Measurements from ENCODE around the gene KHDRBS1.

KHDRBS1 gene, protein sequence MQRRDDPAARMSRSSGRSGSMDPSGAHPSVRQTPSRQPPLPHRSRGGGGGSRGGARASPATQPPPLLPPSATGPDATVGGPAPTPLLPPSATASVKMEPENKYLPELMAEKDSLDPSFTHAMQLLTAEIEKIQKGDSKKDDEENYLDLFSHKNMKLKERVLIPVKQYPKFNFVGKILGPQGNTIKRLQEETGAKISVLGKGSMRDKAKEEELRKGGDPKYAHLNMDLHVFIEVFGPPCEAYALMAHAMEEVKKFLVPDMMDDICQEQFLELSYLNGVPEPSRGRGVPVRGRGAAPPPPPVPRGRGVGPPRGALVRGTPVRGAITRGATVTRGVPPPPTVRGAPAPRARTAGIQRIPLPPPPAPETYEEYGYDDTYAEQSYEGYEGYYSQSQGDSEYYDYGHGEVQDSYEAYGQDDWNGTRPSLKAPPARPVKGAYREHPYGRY

DNA sequence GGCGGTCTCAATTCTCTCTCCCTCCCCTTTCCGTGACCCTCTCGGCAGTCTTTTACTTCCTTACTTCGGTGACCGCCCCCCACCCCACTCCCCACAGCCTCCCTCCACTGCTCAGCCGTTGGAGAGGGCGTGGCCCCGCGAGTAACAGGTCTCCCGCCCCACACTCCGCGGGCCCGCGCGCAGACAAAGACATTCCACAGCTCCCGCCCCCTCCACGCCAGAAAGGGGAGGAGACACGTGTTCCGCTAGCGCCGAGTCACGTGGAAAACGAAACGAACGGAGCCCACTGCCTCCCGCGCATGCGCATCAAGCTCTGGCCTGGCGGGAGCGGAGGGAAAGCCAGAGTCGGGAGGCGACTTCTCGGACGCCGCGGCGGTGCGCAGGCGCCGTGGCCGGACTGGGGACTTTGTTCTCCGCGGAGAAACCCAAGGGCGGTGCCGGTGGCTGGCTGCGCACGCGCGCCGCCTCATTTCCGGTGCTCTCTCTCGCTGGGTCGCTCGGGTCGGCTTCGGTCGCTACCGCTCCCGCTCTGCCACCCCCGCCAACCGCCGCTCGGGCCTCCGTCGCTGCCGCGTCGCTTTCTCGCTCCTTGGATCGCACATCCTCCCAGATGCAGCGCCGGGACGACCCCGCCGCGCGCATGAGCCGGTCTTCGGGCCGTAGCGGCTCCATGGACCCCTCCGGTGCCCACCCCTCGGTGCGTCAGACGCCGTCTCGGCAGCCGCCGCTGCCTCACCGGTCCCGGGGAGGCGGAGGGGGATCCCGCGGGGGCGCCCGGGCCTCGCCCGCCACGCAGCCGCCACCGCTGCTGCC is at the start of gene KHDRBS1:
TSS of gene KHDRBS1 (plus strand) at position 483 of the 813 bp plus-strand sequence. CDS start at position 611, 128 bp downstream.
- Histone ChIP-seq H3K9me3 (ENCODE audit: control insufficient read depth, insufficient read depth, low read length) (no peaks in the 10 kb centered on the region), H3K36me3 (ENCODE audit: control insufficient read depth, insufficient read depth, low read length) (peaks cover 13% of the 10 kb centered on the region), H3K27me3 (ENCODE audit: control insufficient read depth, insufficient read depth, low read length) (no peaks in the 10 kb centered on the region), H3K4me1 (ENCODE audit: control insufficient read depth, insufficient read depth, low read length) (peaks cover 17% of the 10 kb centered on the region), H3K4me3 (ENCODE audit: low read depth, low read length) (peak within 1 kb of the TSS; percentile 85), H3K27ac (ENCODE audit: low read depth, low read length) (peak within 1 kb of the TSS; percentile 99), H3K9ac (ENCODE audit: low read depth, low read length) (peak within 1 kb of the TSS; percentile 93)

DNA sequence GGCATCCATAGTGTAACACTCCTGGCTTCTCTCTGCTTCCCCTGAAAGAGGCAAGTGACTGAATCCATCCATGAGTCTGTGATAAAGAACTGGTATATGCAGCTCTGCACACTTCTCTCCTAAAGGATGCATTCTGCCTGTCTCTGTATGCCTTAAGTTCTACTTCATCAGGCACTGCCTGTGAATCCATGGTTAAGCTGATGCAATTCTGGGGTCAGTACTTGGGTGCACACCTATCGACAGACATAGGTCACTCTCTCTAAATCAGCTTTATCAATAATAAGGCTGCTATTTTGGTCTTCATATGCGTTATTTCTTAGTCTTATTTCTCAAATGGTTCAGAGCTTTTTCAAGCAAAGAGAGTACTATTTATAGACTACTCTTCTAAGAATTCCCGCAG is 42.8 kb upstream of the KHDRBS1 start:
- H3K27ac ChIP-seq (ENCODE audit: low read depth, low read length), result no peak overlapping the region
- H3K27me3 ChIP-seq (ENCODE audit: control insufficient read depth, insufficient read depth, low read length), result no peaks in the 10 kb centered on the region
- H3K9me3 ChIP-seq (ENCODE audit: control insufficient read depth, insufficient read depth, low read length), result no peaks in the 10 kb centered on the region
- H3K4me3 ChIP-seq (ENCODE audit: low read depth, low read length), result no peak overlapping the region
- no peaks in the 10 kb centered on the region for H3K4me1 ChIP-seq (ENCODE audit: control insufficient read depth, insufficient read depth, low read length)
- no peak overlapping the region for H3K9ac ChIP-seq (ENCODE audit: low read depth, low read length)
- no peaks in the 10 kb centered on the region for H3K36me3 ChIP-seq (ENCODE audit: control insufficient read depth, insufficient read depth, low read length)

DNA sequence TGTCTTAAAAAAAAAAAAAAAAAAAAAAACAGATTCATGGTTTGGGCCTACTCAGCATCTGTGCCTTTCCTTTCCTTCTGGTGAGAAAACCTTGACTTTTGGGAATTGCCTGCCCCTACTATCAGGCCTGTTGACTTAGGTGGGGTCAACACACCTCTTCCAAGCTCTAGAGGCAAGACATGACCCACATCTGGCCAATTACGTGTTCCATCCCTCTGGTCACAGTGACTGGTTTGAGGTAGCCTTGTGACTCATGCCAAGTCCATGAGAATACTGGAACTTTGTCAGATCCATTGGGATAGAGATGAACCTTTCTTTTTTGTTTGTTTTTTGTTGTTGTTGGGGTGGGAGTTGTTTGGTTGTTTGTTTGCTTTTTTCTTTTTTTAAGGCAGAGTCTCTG is 37.3 kb upstream of the KHDRBS1 start:
- no peaks in the 10 kb centered on the region for H3K9me3 ChIP-seq (ENCODE audit: control insufficient read depth, insufficient read depth, low read length)
- H3K27me3 ChIP-seq (ENCODE audit: control insufficient read depth, insufficient read depth, low read length), result no peaks in the 10 kb centered on the region
- no peak overlapping the region for H3K4me3 ChIP-seq (ENCODE audit: low read depth, low read length)
- H3K36me3 ChIP-seq (ENCODE audit: control insufficient read depth, insufficient read depth, low read length), result no peaks in the 10 kb centered on the region
- H3K27ac ChIP-seq (ENCODE audit: low read depth, low read length), result no peak overlapping the region
- no peaks in the 10 kb centered on the region for H3K4me1 ChIP-seq (ENCODE audit: control insufficient read depth, insufficient read depth, low read length)
- no peak overlapping the region for H3K9ac ChIP-seq (ENCODE audit: low read depth, low read length)

DNA sequence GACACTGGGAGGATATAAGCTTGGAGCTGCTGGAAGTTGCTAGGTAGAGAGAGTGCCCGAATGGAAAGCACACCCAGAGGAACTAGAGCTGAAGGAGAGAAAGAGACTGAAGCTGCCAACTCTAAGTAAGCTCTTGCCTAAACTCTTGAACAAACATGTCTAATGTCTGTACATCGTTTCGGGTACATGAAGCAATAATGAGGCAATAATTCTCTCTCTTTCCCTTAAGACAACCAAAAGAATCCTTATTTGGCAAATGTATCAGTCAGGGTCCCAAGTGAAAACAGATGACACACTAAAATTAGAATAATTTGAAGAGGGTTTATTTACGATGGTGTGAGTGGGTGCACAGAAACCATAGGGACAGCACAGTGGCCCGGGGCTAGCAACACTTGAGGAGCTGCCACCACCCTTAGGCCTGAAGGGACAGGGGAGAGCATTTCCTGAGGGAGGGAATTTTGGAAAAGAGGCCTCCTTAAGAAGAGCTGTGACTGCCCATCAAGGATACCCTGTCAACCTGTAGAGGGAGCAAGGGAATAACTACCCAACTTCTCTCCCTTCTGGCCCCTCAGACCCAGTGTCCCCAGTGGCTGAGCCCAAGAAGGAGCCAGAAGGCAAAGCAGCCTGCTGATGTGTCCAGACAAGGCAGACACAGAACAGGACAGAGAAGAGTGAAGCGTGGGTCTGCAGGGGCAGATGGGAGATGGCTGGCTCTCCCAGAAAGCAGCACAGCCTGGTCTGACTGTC is 36.1 kb upstream of the KHDRBS1 start:
- Histone ChIP-seq H3K4me3 (ENCODE audit: low read depth, low read length) (no peak overlapping the region), H3K9me3 (ENCODE audit: control insufficient read depth, insufficient read depth, low read length) (no peaks in the 10 kb centered on the region), H3K4me1 (ENCODE audit: control insufficient read depth, insufficient read depth, low read length) (no peaks in the 10 kb centered on the region), H3K27ac (ENCODE audit: low read depth, low read length) (no peak overlapping the region), H3K27me3 (ENCODE audit: control insufficient read depth, insufficient read depth, low read length) (no peaks in the 10 kb centered on the region), H3K9ac (ENCODE audit: low read depth, low read length) (no peak overlapping the region), H3K36me3 (ENCODE audit: control insufficient read depth, insufficient read depth, low read length) (no peaks in the 10 kb centered on the region)

DNA sequence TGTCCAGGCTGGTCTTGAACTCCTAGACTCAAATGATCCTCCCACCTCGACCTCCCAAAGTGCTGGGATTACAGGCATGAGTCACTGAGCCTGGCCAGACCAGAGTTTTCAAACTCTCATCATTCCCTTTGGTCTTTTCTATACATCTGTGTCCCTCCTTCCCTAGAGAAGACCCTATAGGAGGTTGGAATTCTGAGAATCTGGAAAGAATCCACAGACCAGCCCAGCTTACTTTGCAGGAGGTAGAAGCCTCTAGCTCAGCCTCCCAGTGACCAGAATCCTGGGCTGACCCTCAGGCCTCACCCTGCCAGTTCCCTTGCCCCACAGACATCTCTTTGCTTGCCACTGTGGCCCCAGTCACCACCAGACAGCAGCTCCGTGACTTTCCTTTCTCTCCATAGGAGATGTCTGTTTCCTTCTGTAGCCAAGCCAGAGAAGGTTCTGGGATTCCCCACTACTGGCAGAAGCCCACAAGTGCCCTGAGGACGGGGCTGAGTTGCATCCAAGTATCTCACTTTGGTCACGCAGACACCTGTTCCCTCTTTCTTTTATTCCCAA is 34.7 kb upstream of the KHDRBS1 start:
- Histone ChIP-seq H3K27me3 (ENCODE audit: control insufficient read depth, insufficient read depth, low read length) (no peaks in the 10 kb centered on the region), H3K9ac (ENCODE audit: low read depth, low read length) (no peak overlapping the region), H3K4me3 (ENCODE audit: low read depth, low read length) (no peak overlapping the region), H3K4me1 (ENCODE audit: control insufficient read depth, insufficient read depth, low read length) (no peaks in the 10 kb centered on the region), H3K36me3 (ENCODE audit: control insufficient read depth, insufficient read depth, low read length) (no peaks in the 10 kb centered on the region), H3K27ac (ENCODE audit: low read depth, low read length) (no peak overlapping the region), H3K9me3 (ENCODE audit: control insufficient read depth, insufficient read depth, low read length) (no peaks in the 10 kb centered on the region)

DNA sequence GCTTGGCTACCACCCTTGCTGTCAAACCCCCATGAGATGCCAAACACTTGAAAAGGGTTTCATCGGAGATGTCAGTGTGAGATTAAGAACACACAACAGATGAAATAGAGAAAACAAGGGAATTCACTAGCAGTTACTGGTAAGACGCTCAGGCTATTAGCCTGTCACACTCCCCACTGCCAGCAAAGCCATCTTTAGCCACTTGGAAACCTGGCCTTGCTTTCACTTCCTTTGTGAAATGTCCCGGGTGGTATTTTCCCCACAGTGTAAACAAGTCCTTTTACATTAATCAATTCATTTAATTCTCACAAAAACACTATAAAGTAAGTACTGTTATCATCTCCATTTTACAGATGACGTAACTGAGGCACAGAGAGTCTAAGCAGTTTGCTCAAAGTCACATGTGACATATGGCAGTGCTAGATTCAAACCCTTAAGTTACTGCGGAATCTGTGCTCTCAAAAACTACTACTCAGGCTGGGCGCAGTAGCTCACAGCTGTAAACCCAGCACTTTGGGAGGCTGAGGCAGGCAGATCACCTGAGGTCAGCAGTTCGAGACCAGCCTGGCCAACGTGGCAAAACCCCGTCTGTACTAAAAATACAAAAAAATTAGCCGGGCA is 32.7 kb upstream of the KHDRBS1 start:
- Histone ChIP-seq H3K4me3 (ENCODE audit: low read depth, low read length) (no peak overlapping the region), H3K27me3 (ENCODE audit: control insufficient read depth, insufficient read depth, low read length) (no peaks in the 10 kb centered on the region), H3K27ac (ENCODE audit: low read depth, low read length) (no peak overlapping the region), H3K9ac (ENCODE audit: low read depth, low read length) (no peak overlapping the region), H3K9me3 (ENCODE audit: control insufficient read depth, insufficient read depth, low read length) (no peaks in the 10 kb centered on the region), H3K36me3 (ENCODE audit: control insufficient read depth, insufficient read depth, low read length) (no peaks in the 10 kb centered on the region), H3K4me1 (ENCODE audit: control insufficient read depth, insufficient read depth, low read length) (no peaks in the 10 kb centered on the region)

DNA sequence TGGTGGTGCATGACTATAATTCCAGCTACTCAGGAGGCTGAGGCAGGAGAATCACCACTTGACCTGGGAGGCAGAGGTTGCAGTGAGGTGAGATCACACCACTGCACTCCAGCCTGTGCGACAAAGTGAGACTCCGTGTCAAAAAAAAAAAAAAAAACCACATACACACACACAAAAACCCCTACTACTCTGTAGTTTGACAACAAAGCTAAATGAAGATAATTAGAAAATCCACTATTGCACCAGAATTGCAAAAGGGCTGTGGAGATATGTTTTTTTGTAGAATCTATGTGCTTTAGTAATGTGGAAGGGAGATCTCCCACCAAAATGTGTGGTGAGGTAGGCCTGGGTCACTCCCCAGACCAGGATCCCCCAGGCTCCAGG is 32.2 kb upstream of the KHDRBS1 start:
- Histone ChIP-seq H3K27me3 (ENCODE audit: control insufficient read depth, insufficient read depth, low read length) (no peaks in the 10 kb centered on the region), H3K9ac (ENCODE audit: low read depth, low read length) (no peak overlapping the region), H3K9me3 (ENCODE audit: control insufficient read depth, insufficient read depth, low read length) (no peaks in the 10 kb centered on the region), H3K36me3 (ENCODE audit: control insufficient read depth, insufficient read depth, low read length) (no peaks in the 10 kb centered on the region), H3K4me3 (ENCODE audit: low read depth, low read length) (no peak overlapping the region), H3K4me1 (ENCODE audit: control insufficient read depth, insufficient read depth, low read length) (no peaks in the 10 kb centered on the region), H3K27ac (ENCODE audit: low read depth, low read length) (no peak overlapping the region)

DNA sequence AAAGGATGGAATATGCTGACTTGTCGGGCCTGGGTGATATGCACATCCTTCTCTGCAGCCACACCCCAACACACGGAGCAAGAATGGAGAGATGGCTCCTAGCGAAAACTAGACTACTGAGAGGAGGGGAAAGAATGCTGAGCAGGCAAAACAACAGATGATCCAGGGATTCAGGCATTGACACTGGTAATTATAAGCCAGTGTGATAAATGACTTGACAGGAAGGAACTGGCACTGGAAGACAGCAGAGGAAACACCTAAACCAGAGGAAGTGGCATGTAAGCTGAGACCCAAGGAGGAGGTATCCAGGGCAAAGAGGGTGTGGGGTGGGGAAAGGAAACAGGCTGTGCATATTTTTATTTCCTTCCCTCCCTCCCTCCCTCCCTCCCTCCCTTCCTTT is 31.7 kb upstream of the KHDRBS1 start:
- no peaks in the 10 kb centered on the region for H3K9me3 ChIP-seq (ENCODE audit: control insufficient read depth, insufficient read depth, low read length)
- H3K27ac ChIP-seq (ENCODE audit: low read depth, low read length), result no peak overlapping the region
- H3K36me3 ChIP-seq (ENCODE audit: control insufficient read depth, insufficient read depth, low read length), result no peaks in the 10 kb centered on the region
- peaks cover 4% of the 10 kb centered on the region for H3K4me1 ChIP-seq (ENCODE audit: control insufficient read depth, insufficient read depth, low read length)
- no peaks in the 10 kb centered on the region for H3K27me3 ChIP-seq (ENCODE audit: control insufficient read depth, insufficient read depth, low read length)
- no peak overlapping the region for H3K9ac ChIP-seq (ENCODE audit: low read depth, low read length)
- no peak overlapping the region for H3K4me3 ChIP-seq (ENCODE audit: low read depth, low read length)

DNA sequence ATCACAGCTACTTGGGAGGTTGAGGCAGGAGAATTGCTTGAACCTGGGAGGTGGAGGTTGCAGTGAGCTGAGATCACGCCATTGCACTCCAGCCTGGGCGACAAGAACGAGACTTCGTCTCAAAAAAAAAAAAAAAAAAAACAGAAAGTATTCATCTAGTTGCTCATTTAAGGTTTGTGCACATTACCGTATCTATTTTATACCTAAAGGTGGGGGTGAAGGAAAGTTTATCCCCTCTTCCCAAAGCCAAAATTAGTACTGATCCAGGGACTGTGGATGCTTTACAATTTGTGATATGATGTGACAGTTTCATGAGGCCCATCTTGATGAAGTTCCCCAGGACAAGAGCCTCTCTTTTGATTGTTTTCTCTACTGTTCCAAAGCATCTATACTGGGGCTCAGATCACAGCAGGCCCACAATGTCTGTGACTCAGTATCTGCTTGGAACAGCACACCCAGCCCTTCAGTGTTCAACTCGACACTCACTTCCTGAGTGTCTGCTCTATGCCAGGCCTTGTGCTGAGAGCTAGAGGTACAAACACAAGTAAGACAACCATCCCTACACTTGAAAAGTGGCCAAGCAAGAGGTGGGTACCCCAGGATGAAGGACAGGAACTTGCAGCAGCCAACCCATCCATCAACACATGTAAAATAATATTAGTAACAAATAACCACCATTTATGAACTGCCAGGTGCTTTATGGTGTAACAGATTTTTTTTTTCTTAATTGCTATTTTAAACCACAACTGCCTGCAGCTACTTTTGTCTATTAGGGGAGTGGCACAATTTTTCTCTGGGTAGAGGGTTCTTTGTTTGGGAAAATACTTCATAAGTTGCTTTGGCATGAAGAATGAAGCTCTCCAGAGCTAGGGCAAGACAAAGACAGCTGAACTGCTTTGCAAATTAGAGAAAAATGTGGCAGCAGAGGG is 29.0 kb upstream of the KHDRBS1 start:
- H3K4me1 ChIP-seq (ENCODE audit: control insufficient read depth, insufficient read depth, low read length), result peaks cover 12% of the 10 kb centered on the region
- no peak overlapping the region for H3K4me3 ChIP-seq (ENCODE audit: low read depth, low read length)
- H3K27me3 ChIP-seq (ENCODE audit: control insufficient read depth, insufficient read depth, low read length), result no peaks in the 10 kb centered on the region
- H3K27ac ChIP-seq (ENCODE audit: low read depth, low read length), result no peak overlapping the region
- H3K36me3 ChIP-seq (ENCODE audit: control insufficient read depth, insufficient read depth, low read length), result no peaks in the 10 kb centered on the region
- no peaks in the 10 kb centered on the region for H3K9me3 ChIP-seq (ENCODE audit: control insufficient read depth, insufficient read depth, low read length)
- no peak overlapping the region for H3K9ac ChIP-seq (ENCODE audit: low read depth, low read length)
